GM12878 (cell line): Measurements from ENCODE around the gene GPC5. TPM values are rescaled to one million over a fixed set of nuclear protein-coding genes. Genes with fewer than 3 reads are reported as not detected.

Experiments used
- ATAC-seq: fragments of 200-7000 bp; cut with Tn5 transposase; 3 replicates; pipeline ENCODE4 v1.9.1; 2020; ENCODE audit warnings: mild to moderate bottlenecking, moderate library complexity
- BruUV-seq: library from RNA; stranded (reverse); fragments of 400-500 nt; replicated peaks from 2 replicates; lab custom pipeline; 2021; lab: Mats Ljungman, UMichigan
- CTCF ChIA-PET: fragments of 300-600 bp; sonication (Branson Sonifier 250); formaldehyde crosslinking; extraction: SDS; loops from one replicate; lab custom pipeline; 2021; ENCODE audit warnings: inconsistent platforms; lab: Yijun Ruan, JAX
- POLR2A ChIA-PET: fragments of 350-600 bp; formaldehyde crosslinking; extraction: SDS; loops from one replicate; lab custom pipeline; 2021; ENCODE audit warnings: inconsistent platforms; lab: Charles Lee
- RAD21 ChIA-PET: fragments of 300-600 bp; sonication (Branson Sonifier 250); formaldehyde crosslinking; loops from one replicate; lab custom pipeline; 2023; ENCODE audit warnings: antibody characterized with exemption; ENCODE audit not compliant: unreplicated experiment; lab: Charles Lee
- SMC1A ChIA-PET: fragments of 300-600 bp; sonication (Branson Sonifier 250); formaldehyde crosslinking; loops from one replicate; lab custom pipeline; 2023; ENCODE audit not compliant: unreplicated experiment, uncharacterized antibody; lab: Charles Lee
- DNase-seq: peaks from one replicate; pipeline ENCODE4 v3.0.0-alpha.2; 2011; ENCODE audit warnings: low read depth, low spot score
- FAIRE-seq: peaks from 3 replicates; lab custom pipeline; 2011; peaks lifted over from hg19 to GRCh38; lab: Jason Lieb, UNC
- H2AFZ ChIP-seq: 2 replicates; pipeline ENCODE4 v1.6.0; 2011; ENCODE audit warnings: low read depth, low read length, control low read depth; ENCODE audit not compliant: control insufficient read depth
- H3K27ac ChIP-seq: 2 replicates; pipeline ENCODE4 v1.5.1; 2011; ENCODE audit warnings: control low read depth; ENCODE audit not compliant: control insufficient read depth, insufficient read depth
- H3K27me3 ChIP-seq, 2 experiments: replicated peaks in 1 of 2; 2 replicates each; pipeline versions ENCODE4 v1.6.0 to v1.6.1; 2011; ENCODE audit warnings: low read length in 1 of 2; ENCODE audit not compliant: control insufficient read depth in 2 of 2, insufficient read depth in 2 of 2
- H3K36me3 ChIP-seq, 2 experiments: 2 replicates each; pipeline ENCODE4 v1.5.1; 2011; ENCODE audit warnings: low read length in 1 of 2; ENCODE audit not compliant: control insufficient read depth in 2 of 2, insufficient read depth in 2 of 2
- H3K4me1 ChIP-seq: 2 replicates; pipeline ENCODE4 v1.6.1; 2011; ENCODE audit warnings: mild to moderate bottlenecking, low read length, moderate library complexity, mixed read lengths; ENCODE audit not compliant: control insufficient read depth, insufficient read depth
- H3K4me2 ChIP-seq: 2 replicates; pipeline ENCODE4 v1.6.0; 2011; ENCODE audit warnings: control low read depth; ENCODE audit not compliant: control insufficient read depth, insufficient read depth
- H3K4me3 ChIP-seq: fragments of 200-600 bp; sonication (generic); 2 replicates; pipeline ENCODE4 v1.5.1; 2016
- H3K79me2 ChIP-seq: 2 replicates; pipeline ENCODE4 v1.6.0; 2011; ENCODE audit warnings: low read length; ENCODE audit not compliant: control insufficient read depth, insufficient read depth
- H3K9ac ChIP-seq: 2 replicates; pipeline ENCODE4 v1.8.0; 2011; ENCODE audit warnings: low read length, control low read depth, mixed read lengths; ENCODE audit not compliant: control insufficient read depth, insufficient read depth
- H3K9me3 ChIP-seq: replicated peaks from 3 replicates; pipeline ENCODE4 v1.5.1; 2011; ENCODE audit warnings: mild to moderate bottlenecking, low read length; ENCODE audit not compliant: control insufficient read depth, insufficient read depth
- H4K20me1 ChIP-seq: 2 replicates; pipeline ENCODE4 v1.6.0; 2011; ENCODE audit not compliant: control insufficient read depth, insufficient read depth
- BRCA1 ChIP-seq: IDR thresholded peaks from 2 replicates; pipeline ENCODE4 v1.6.1; 2011; ENCODE audit warnings: low read depth, low read length, improper control_type of control experiment
- EGR1 ChIP-seq, 2 experiments: IDR thresholded peaks; 1 replicate in 1 of 2; 2 replicates in 1 of 2; pipeline ENCODE4 v1.6.1; 2011 to 2012; ENCODE audit warnings: low read depth in 2 of 2, low read length in 2 of 2, borderline replicate concordance in 1 of 2, mild to moderate bottlenecking in 1 of 2, moderate library complexity in 1 of 2
- GABPA ChIP-seq: IDR thresholded peaks from 2 replicates; pipeline ENCODE4 v1.6.1; 2014; ENCODE audit warnings: antibody characterized with exemption, low read depth, mild to moderate bottlenecking, inconsistent platforms
- IRF5 ChIP-seq: fragments of 450-650 bp; IDR thresholded peaks from 2 replicates; pipeline ENCODE4 v1.6.1; 2017; ENCODE audit warnings: borderline replicate concordance
- MAX ChIP-seq: IDR thresholded peaks from 2 replicates; pipeline ENCODE4 v1.6.1; 2012; ENCODE audit warnings: low read depth, low read length, improper control_type of control experiment
- NFYA ChIP-seq: IDR thresholded peaks from 2 replicates; pipeline ENCODE4 v1.6.1; 2011; ENCODE audit warnings: low read depth, mild to moderate bottlenecking, low read length, improper control_type of control experiment, borderline replicate concordance
- NKRF ChIP-seq: fragments of 450-650 bp; conservative IDR thresholded peaks from 2 replicates; pipeline ENCODE4 v1.6.1; 2017; ENCODE audit warnings: mild to moderate bottlenecking, moderate library complexity
- RAD21 ChIP-seq: IDR thresholded peaks from 2 replicates; pipeline ENCODE4 v1.6.1; 2011; ENCODE audit warnings: mild to moderate bottlenecking, low read depth, low read length, moderate library complexity; ENCODE audit not compliant: insufficient read depth
- SMC3 ChIP-seq: IDR thresholded peaks from 2 replicates; pipeline ENCODE4 v1.6.1; 2011; ENCODE audit warnings: low read length, improper control_type of control experiment, borderline replicate concordance
- ZNF217 ChIP-seq: fragments of 450-650 bp; IDR thresholded peaks from 2 replicates; pipeline ENCODE4 v1.6.1; 2017; ENCODE audit warnings: antibody characterized with exemption, mild to moderate bottlenecking
- ZNF592 ChIP-seq: fragments of 450-650 bp; IDR thresholded peaks from 2 replicates; pipeline ENCODE4 v1.6.1; 2017; ENCODE audit warnings: mild to moderate bottlenecking, moderate library complexity
- ZNF622 ChIP-seq: fragments of 450-650 bp; IDR thresholded peaks from 2 replicates; pipeline ENCODE4 v1.6.1; 2017; ENCODE audit warnings: mild to moderate bottlenecking, inconsistent platforms
- WGBS: methylation state at CpG from one replicate; pipeline ENCODE4 v1.1.6; 2016; ENCODE audit warnings: low lambda C conversion rate; ENCODE audit not compliant: insufficient replicate concordance, insufficient coverage; ENCODE audit errors: missing lambda C conversion rate; 5-methylcytosine and 5-hydroxymethylcytosine counted together
- in situ Hi-C: fragments of 300-500 bp; cut with MboI; formaldehyde crosslinking; loops from 9 replicates; pipeline ENCODE4 v1.14.3; 2018; ENCODE audit warnings: mixed read lengths
- intact Hi-C: fragments of 100-400 bp; cut with micrococcal nuclease; formaldehyde crosslinking; loops from one replicate; pipeline ENCODE4 v1.14.2; 2022; ENCODE audit not compliant: unreplicated experiment
- polyA plus RNA-seq, 11 experiments: library from polyadenylated mRNA; depleted of rRNA in 4 of 11; unstranded in 6 of 11; stranded (reverse) in 5 of 11; fragments of >200 nt; fragmentation: Nextera tagmentation in 4 of 11; fragmentation: Illumina TruSeq in 1 of 11; extraction: Ambion mirVana in 4 of 11; extraction: Trizol in 1 of 11; gene quantifications; 1 replicate in 1 of 11; 2 replicates in 10 of 11; pipeline versions ENCODE4 v1.2.1 to v1.2.3, GENCODE V29; 2011 to 2016; ENCODE audit warnings: inconsistent platforms in 2 of 11, missing spikeins in 2 of 11, low read depth in 1 of 11
- total RNA-seq, 4 experiments: library from RNA; depleted of rRNA in 3 of 4; stranded (reverse); fragments of >200 nt in 3 of 4; fragmentation: Illumina TruSeq in 1 of 4; extraction: Trizol in 1 of 4; gene quantifications; 2 replicates each; pipeline versions ENCODE4 v1.2.1 to v1.2.3, GENCODE V29; 2013 to 2021

Gene GPC5
- total and polyA plus RNA-seq, 10 of the 15 experiments (the other 5 are each of a cell fraction or from before 2014, with no cell fraction given) = 0.05 to 0.87 (median 0.44) TPM; not detected in 1

GRCh38 chr13:92270990-92271389 is 872.6 kb downstream of the GPC5 start:
- H3K4me1 ChIP-seq = no peaks in the 10 kb centered on the region
- intact Hi-C loops (loop anchor here (10.0 kb wide), 1 partner anchor 64 kb away; no protein-coding TSS in a partner anchor), in situ Hi-C loops (no loop called here)
- 0% methylated on average over 1 of the region's 1 CpG for WGBS
- H3K9ac ChIP-seq = no peak overlapping the region
- CTCF ChIA-PET = no interaction called here
- no peaks in the 10 kb centered on the region for H4K20me1 ChIP-seq
- no peak overlapping the region for H2AFZ ChIP-seq
- no peak for TF ChIP-seq ZNF592
- no peak for TF ChIP-seq BRCA1
- TF ChIP-seq SMC3 = no peak
- no peak for TF ChIP-seq EGR1 (IDR thresholded peaks at IDR 0.05; ENCODE audit: borderline replicate concordance in 1 of 2, low read depth in 2 of 2, low read length in 2 of 2)
- no peak for TF ChIP-seq NFYA
- TF ChIP-seq RAD21 = no peak
- no peak for TF ChIP-seq NKRF
- no peak for TF ChIP-seq GABPA
- no peak for TF ChIP-seq IRF5
- no peak for TF ChIP-seq ZNF622
- no peak for TF ChIP-seq MAX
- no peak for TF ChIP-seq ZNF217
- TF ChIP-seq, all 136 proteins: peak for 0
- Histone ChIP-seq H3K27ac (no peak overlapping the region), H3K9me3 (no peaks in the 10 kb centered on the region), H3K79me2 (no peaks in the 10 kb centered on the region), H3K4me3 (no peak overlapping the region), H3K27me3 (no peaks in the 10 kb centered on the region), H3K36me3 (no peaks in the 10 kb centered on the region), H3K4me2 (no peak overlapping the region)
- SMC1A ChIA-PET = interaction anchor here (0.7 to 1.3 kb wide), 3 partner anchors 10 to 68 kb away, joined by 3 read pairs; no protein-coding TSS in a partner anchor
- RAD21 ChIA-PET = no interaction called here
- POLR2A ChIA-PET = no interaction called here
- ATAC-seq (no peak), FAIRE-seq (no peak), DNase-seq (no peak)
- BruUV-seq = no TSS peak
